Adrenal gland (tissue), 5 donors: ENCODE results near the gene IRX3.

Source experiments
- POLR2A ChIP-seq, 2 donors: fragments of 450-650 bp; IDR thresholded peaks; one replicate each; pipeline ENCODE4 v1.6.1; 2017; ENCODE audit warnings: antibody characterized with exemption in 2 of 2, mild to moderate bottlenecking in 2 of 2, moderate library complexity in 1 of 2
- TF ChIP-seq, protein P1 (sequence below), 6 experiments: fragments of 450-650 bp in 4 of 6; fragments of 200-600 bp in 2 of 6; sonication (generic) in 1 of 6; IDR thresholded peaks; 1 replicate in 5 of 6; 2 replicates in 1 of 6; pipeline versions ENCODE4 v1.5.1 to v1.8.0; 2016 to 2021; ENCODE audit warnings: antibody characterized with exemption in 6 of 6, mild to moderate bottlenecking in 2 of 6, moderate library complexity in 1 of 6
- donor health status: DM: no; HTN: no; CAD: no.

DNA sequence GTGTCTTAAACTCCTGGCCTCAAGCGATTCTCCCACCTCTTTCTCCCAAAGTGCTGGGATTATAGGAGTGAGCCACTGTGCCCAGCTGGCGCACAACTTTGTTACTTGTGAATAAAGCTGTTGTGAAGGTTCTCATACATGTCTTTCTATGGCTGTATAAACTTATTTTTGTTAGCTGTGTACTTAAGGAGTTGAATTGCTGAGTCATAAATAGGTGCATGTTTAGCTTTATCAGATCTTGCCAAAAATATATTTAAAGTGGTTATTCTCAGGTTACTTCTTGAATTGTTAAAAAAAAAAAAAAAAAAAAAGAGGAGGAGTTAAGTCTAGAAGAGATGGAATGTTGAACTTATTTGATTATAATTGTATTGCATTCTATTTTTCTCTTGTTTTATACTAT lies 47.6 kb upstream of the IRX3 start:
- TF ChIP-seq, protein P1, sequence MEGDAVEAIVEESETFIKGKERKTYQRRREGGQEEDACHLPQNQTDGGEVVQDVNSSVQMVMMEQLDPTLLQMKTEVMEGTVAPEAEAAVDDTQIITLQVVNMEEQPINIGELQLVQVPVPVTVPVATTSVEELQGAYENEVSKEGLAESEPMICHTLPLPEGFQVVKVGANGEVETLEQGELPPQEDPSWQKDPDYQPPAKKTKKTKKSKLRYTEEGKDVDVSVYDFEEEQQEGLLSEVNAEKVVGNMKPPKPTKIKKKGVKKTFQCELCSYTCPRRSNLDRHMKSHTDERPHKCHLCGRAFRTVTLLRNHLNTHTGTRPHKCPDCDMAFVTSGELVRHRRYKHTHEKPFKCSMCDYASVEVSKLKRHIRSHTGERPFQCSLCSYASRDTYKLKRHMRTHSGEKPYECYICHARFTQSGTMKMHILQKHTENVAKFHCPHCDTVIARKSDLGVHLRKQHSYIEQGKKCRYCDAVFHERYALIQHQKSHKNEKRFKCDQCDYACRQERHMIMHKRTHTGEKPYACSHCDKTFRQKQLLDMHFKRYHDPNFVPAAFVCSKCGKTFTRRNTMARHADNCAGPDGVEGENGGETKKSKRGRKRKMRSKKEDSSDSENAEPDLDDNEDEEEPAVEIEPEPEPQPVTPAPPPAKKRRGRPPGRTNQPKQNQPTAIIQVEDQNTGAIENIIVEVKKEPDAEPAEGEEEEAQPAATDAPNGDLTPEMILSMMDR (IDR thresholded peaks at IDR 0.05): no peak
- TF ChIP-seq POLR2A (IDR thresholded peaks at IDR 0.05): no peak
